Stomach (tissue), 9 donors: ENCODE results near the gene LONRF2. TPM values are rescaled to one million over a fixed set of nuclear protein-coding genes. Genes with fewer than 3 reads are reported as not detected.
A peak's percentile ranks its signal among the peaks of the same experiment; 100 is the strongest.

Source experiments
- DNase-seq, 2 donors: peaks; one replicate each; pipeline versions ENCODE4 v3.0.0 to v3.0.0-alpha.2; 2013 to 2019
- H3K27ac ChIP-seq, 5 donors: fragments of 200-600 bp in 4 of 5; sonication (generic) in 4 of 5; one replicate each; pipeline ENCODE4 v1.5.1; 2013 to 2019; ENCODE audit warnings: mild to moderate bottlenecking in 1 of 5, moderate library complexity in 1 of 5
- H3K27me3 ChIP-seq, 3 donors: fragments of 200-600 bp; sonication (generic); one replicate each; pipeline ENCODE4 v1.5.1; 2017 to 2019; ENCODE audit warnings: mixed run types in 1 of 3
- H3K36me3 ChIP-seq, 4 donors: fragments of 200-600 bp; sonication (generic); 1 replicate in 3 of 4; 2 replicates in 1 of 4; pipeline ENCODE4 v1.5.1; 2016 to 2019
- H3K4me1 ChIP-seq, 4 donors: fragments of 200-600 bp; sonication (generic); one replicate each; pipeline ENCODE4 v1.5.1; 2016 to 2019
- H3K4me3 ChIP-seq, 4 donors: fragments of 200-600 bp; sonication (generic) in 3 of 4; one replicate each; pipeline ENCODE4 v1.5.1; 2016 to 2019; ENCODE audit warnings: mild to moderate bottlenecking in 1 of 4
- H3K9me3 ChIP-seq, 4 donors: fragments of 200-600 bp; sonication (generic); one replicate each; pipeline ENCODE4 v1.5.1; 2016 to 2019
- CTCF ChIP-seq, 7 experiments: fragments of 450-650 bp in 4 of 7; fragments of 200-600 bp in 3 of 7; sonication (generic) in 3 of 7; IDR thresholded peaks; one replicate each; pipeline ENCODE4 v1.5.1; 2016 to 2019; ENCODE audit warnings: antibody characterized with exemption in 7 of 7, control low read depth in 2 of 7, mild to moderate bottlenecking in 1 of 7
- EP300 ChIP-seq: sonication (generic); formaldehyde crosslinking; IDR thresholded peaks from one replicate; pipeline ENCODE4 v1.6.1; 2017; ENCODE audit warnings: antibody characterized with exemption
- POLR2A ChIP-seq, 4 donors: fragments of 450-650 bp; IDR thresholded peaks; one replicate each; pipeline ENCODE4 v1.6.1; 2016; ENCODE audit warnings: antibody characterized with exemption in 4 of 4, control low read depth in 2 of 4, mild to moderate bottlenecking in 1 of 4, moderate library complexity in 1 of 4
- POLR2AphosphoS5 ChIP-seq, 3 donors: sonication (generic); formaldehyde crosslinking; IDR thresholded peaks; one replicate each; pipeline ENCODE4 v1.6.1; 2016; ENCODE audit warnings: antibody characterized with exemption in 3 of 3
- WGBS, 5 donors: extraction: QIAGEN DNeasy Blood & Tissue Kit in 3 of 5; methylation state at CpG; one replicate each; pipeline versions ENCODE4 v1.1.5 to v1.1.7; 2013 to 2018; 5-methylcytosine and 5-hydroxymethylcytosine counted together
- intact Hi-C: fragments of 100-400 bp; cut with DNase I; formaldehyde crosslinking; loops from one replicate; pipeline ENCODE4 v1.15.1; 2023; ENCODE audit warnings: low total_unique reads
- polyA plus RNA-seq, 3 donors: library from polyadenylated mRNA; stranded (reverse); fragments of 200-250 nt; gene quantifications; one replicate each; pipeline ENCODE4 v1.2.3, GENCODE V29; 2013
- total RNA-seq, 5 donors: library from RNA; depleted of rRNA; stranded (reverse); fragments of >200 nt; gene quantifications; one replicate each; pipeline versions ENCODE4 v1.1.0 to v1.2.3, GENCODE V29; 2014 to 2016
- donor health status: healthy with polysubstance abuse.
- donor health status: Bipolar disorder and iron deficiency.
- donor health status: healthy.

LONRF2 gene
- total and polyA plus RNA-seq, 8 donors: 0.31 to 32.1 (median 4.7) TPM

DNA sequence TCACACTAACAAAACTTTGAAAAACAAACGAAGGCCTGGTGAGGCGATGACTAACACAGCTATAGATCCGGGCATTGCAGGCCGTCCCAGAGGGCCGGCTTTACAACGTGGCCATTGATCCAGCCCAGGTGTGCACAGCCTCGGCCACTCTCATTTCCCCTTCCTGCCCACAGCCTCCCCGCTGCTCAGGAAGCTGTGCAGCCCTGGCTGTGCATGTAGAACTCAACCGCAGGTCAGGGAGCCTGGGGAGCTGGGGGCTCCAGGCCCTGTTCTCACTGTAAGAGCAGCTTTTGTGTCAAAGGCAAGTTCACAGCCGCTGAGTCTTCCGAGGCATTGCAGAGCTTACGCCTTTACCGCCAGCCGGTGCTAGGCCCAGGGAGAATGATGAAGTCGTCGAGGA is 87.2 kb downstream of the LONRF2 start:
- Histone ChIP-seq H3K27ac (no peak overlapping the region), H3K9me3 (no peaks in the 10 kb centered on the region), H3K4me3 (no peak overlapping the region), H3K36me3 (no peaks in the 10 kb centered on the region), H3K27me3 (no peaks in the 10 kb centered on the region), H3K4me1 (no peaks in the 10 kb centered on the region)
- intact Hi-C loops: no loop called here
- TF ChIP-seq POLR2AphosphoS5 (IDR thresholded peaks at IDR 0.05) (no peak), POLR2A (IDR thresholded peaks at IDR 0.05) (no peak), CTCF (IDR thresholded peaks at IDR 0.05) (no peak), EP300 (no peak)
- WGBS, 5 donors: 70 to 86% (median 77%) methylated on average over 14 to 16 of the region's 16 CpGs
- peak; percentile 25 to 38 for DNase-seq

- no peaks in the 10 kb centered on the region for H3K36me3 ChIP-seq
- TF ChIP-seq POLR2A (IDR thresholded peaks at IDR 0.05) (no peak), POLR2AphosphoS5 (IDR thresholded peaks at IDR 0.05) (no peak), CTCF (IDR thresholded peaks at IDR 0.05) (no peak), EP300 (no peak)
- H3K27ac ChIP-seq: no peak overlapping the region
- no peaks in the 10 kb centered on the region for H3K27me3 ChIP-seq
- no peak overlapping the region for H3K4me3 ChIP-seq
- H3K9me3 ChIP-seq: no peaks in the 10 kb centered on the region
- DNase-seq: no peak
- no peaks in the 10 kb centered on the region for H3K4me1 ChIP-seq
- intact Hi-C loops: no loop called here
- WGBS, 5 donors: 29 to 76% (median 39%) methylated on average over 4 of the region's 4 CpGs
Measured at GRCh38 chr2:100234141-100234540, 88.2 kb downstream of the LONRF2 start.

- 48 to 86% (median 75%) methylated on average over 2 of the region's 2 CpGs for WGBS, 5 donors
- TF ChIP-seq CTCF (IDR thresholded peaks at IDR 0.05) (no peak), EP300 (no peak), POLR2AphosphoS5 (IDR thresholded peaks at IDR 0.05) (no peak), POLR2A (IDR thresholded peaks at IDR 0.05) (no peak)
Measured at GRCh38 chr2:100233061-100233460, 89.2 kb downstream of the LONRF2 start.

DNA sequence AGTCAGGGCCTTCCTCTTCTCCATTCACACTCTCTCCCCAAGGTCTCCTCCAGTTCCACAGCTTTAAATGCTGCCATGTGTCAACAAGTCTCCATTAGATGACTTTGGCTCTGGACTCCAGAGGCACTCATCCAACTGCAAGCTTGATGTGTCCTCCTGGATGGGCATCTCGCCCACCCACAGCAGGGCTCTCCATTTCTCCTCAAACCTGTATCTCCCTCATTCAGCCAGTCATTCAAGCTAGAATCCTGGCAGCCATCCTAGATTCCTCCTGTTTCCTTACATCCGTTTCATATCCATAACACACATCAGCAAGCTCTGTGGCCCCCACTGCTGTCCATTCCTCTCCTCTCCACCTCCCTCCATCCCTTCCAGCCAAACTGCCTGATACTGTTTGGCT is 91.5 kb downstream of the LONRF2 start:
- Histone ChIP-seq H3K27ac (no peak overlapping the region), H3K9me3 (no peaks in the 10 kb centered on the region), H3K36me3 (no peaks in the 10 kb centered on the region), H3K4me3 (no peak overlapping the region), H3K27me3 (no peaks in the 10 kb centered on the region), H3K4me1 (no peaks in the 10 kb centered on the region)
- intact Hi-C loops: no loop called here
- WGBS, 5 donors: 53 to 77% (median 71%) methylated on average over 2 of the region's 2 CpGs
- TF ChIP-seq POLR2AphosphoS5 (IDR thresholded peaks at IDR 0.05) (no peak), EP300 (no peak)
- DNase-seq: no peak

More at GRCh38 chr2:100233061-100233460, 89.2 kb downstream of the LONRF2 start:
- Histone ChIP-seq H3K27me3 (no peaks in the 10 kb centered on the region), H3K9me3 (no peaks in the 10 kb centered on the region), H3K4me3 (no peak overlapping the region), H3K4me1 (no peaks in the 10 kb centered on the region), H3K36me3 (no peaks in the 10 kb centered on the region), H3K27ac (no peak overlapping the region)
- no peak for DNase-seq
- intact Hi-C loops: no loop called here

GRCh38 chr2:100228967-100229366 is 93.3 kb downstream of the LONRF2 start:
- Histone ChIP-seq H3K4me3 (no peak overlapping the region), H3K9me3 (no peaks in the 10 kb centered on the region), H3K36me3 (no peaks in the 10 kb centered on the region), H3K27ac (no peak overlapping the region), H3K4me1 (no peaks in the 10 kb centered on the region), H3K27me3 (no peaks in the 10 kb centered on the region)
- no peak for DNase-seq
- intact Hi-C loops: no loop called here
- WGBS, 5 donors: 85 to 98% (median 90%) methylated on average over 1 of the region's 1 CpG
- TF ChIP-seq CTCF (IDR thresholded peaks at IDR 0.05) (no peak), POLR2AphosphoS5 (IDR thresholded peaks at IDR 0.05) (no peak), EP300 (no peak), POLR2A (IDR thresholded peaks at IDR 0.05) (no peak)
